MM.1S (cell line): ENCODE measurements around the gene NXPH1.

ENCODE experiments used
- DNase-seq: peaks from one replicate; pipeline ENCODE4 v3.0.0-alpha.2; 2015
- H2AFZ ChIP-seq: fragments of 300-600 bp; sonication (generic); 2 replicates; pipeline ENCODE4 v1.6.0; 2016; ENCODE audit warnings: antibody characterized with exemption, low read length
- H3F3A ChIP-seq: fragments of 300-600 bp; sonication (generic); 2 replicates; pipeline ENCODE4 v1.6.1; 2016; ENCODE audit warnings: mild to moderate bottlenecking, antibody characterized with exemption, low read length, moderate library complexity, mixed read lengths; ENCODE audit not compliant: insufficient read depth
- H3K27ac ChIP-seq: fragments of 300-600 bp; sonication (generic); 2 replicates; pipeline ENCODE4 v1.5.1; 2016; ENCODE audit warnings: mild to moderate bottlenecking, low read length
- H3K27me3 ChIP-seq: fragments of 300-600 bp; sonication (generic); replicated peaks from 2 replicates; pipeline ENCODE4 v1.6.0; 2016; ENCODE audit warnings: low read length; ENCODE audit not compliant: insufficient read depth
- H3K36me3 ChIP-seq: fragments of 300-600 bp; sonication (generic); replicated peaks from 2 replicates; pipeline ENCODE4 v1.6.1; 2016; ENCODE audit warnings: mild to moderate bottlenecking, low read length, mixed read lengths; ENCODE audit not compliant: insufficient read depth
- H3K4me1 ChIP-seq: fragments of 300-600 bp; sonication (generic); 2 replicates; pipeline ENCODE4 v1.6.1; 2016; ENCODE audit warnings: low read length, mixed read lengths
- H3K4me2 ChIP-seq: fragments of 300-600 bp; sonication (generic); 2 replicates; pipeline ENCODE4 v1.6.0; 2016; ENCODE audit warnings: low read depth, low read length
- H3K4me3 ChIP-seq: fragments of 300-600 bp; sonication (generic); 2 replicates; pipeline ENCODE4 v1.5.1; 2016; ENCODE audit warnings: low read length, mixed read lengths
- H3K79me2 ChIP-seq: fragments of 300-600 bp; sonication (generic); 2 replicates; pipeline ENCODE4 v1.6.1; 2016; ENCODE audit warnings: mixed run types, low read length, mixed read lengths
- H3K9ac ChIP-seq: fragments of 300-600 bp; sonication (generic); 2 replicates; pipeline ENCODE4 v1.6.1; 2016; ENCODE audit warnings: low read length, mixed read lengths
- H3K9me2 ChIP-seq: fragments of 300-600 bp; sonication (generic); replicated peaks from 2 replicates; pipeline ENCODE4 v1.6.1; 2016; ENCODE audit warnings: mild to moderate bottlenecking, low read length, mixed read lengths; ENCODE audit not compliant: insufficient read depth
- H3K9me3 ChIP-seq: fragments of 300-600 bp; sonication (generic); replicated peaks from 2 replicates; pipeline ENCODE4 v1.6.1; 2016; ENCODE audit warnings: mild to moderate bottlenecking, low read length, mixed read lengths; ENCODE audit not compliant: insufficient read depth
- H4K20me1 ChIP-seq: fragments of 300-600 bp; sonication (generic); 2 replicates; pipeline ENCODE4 v1.6.1; 2016; ENCODE audit warnings: mild to moderate bottlenecking, low read length, moderate library complexity, mixed read lengths; ENCODE audit not compliant: insufficient read depth
- CTCF ChIP-seq: fragments of 300-600 bp; sonication (generic); IDR thresholded peaks from 2 replicates; pipeline ENCODE4 v1.5.1; 2016; ENCODE audit warnings: antibody characterized with exemption, low read length, mixed read lengths
- EZH2 ChIP-seq: fragments of 300-600 bp; sonication (generic); optimal IDR thresholded peaks from 2 replicates; pipeline ENCODE3; 2017; ENCODE audit warnings: low read depth, mild to moderate bottlenecking, antibody characterized with exemption, low read length, mixed read lengths
- EZH2phosphoT487 ChIP-seq: fragments of 300-600 bp; sonication (generic); IDR thresholded peaks from 2 replicates; pipeline ENCODE4 v1.6.1; 2018; ENCODE audit warnings: antibody characterized with exemption, low read length

The NXPH1 gene

GRCh38 chr7:8613191-8613590 is 179.8 kb downstream of the NXPH1 start:
- H3K9me2 ChIP-seq: no peaks in the 10 kb centered on the region
- H3K27me3 ChIP-seq: no peaks in the 10 kb centered on the region
- no peaks in the 10 kb centered on the region for H3F3A ChIP-seq
- no peak overlapping the region for H2AFZ ChIP-seq
- H3K9me3 ChIP-seq: no peaks in the 10 kb centered on the region
- no peak overlapping the region for H3K27ac ChIP-seq
- H3K4me3 ChIP-seq: no peak overlapping the region
- no peaks in the 10 kb centered on the region for H3K79me2 ChIP-seq
- no peak overlapping the region for H3K9ac ChIP-seq
- no peaks in the 10 kb centered on the region for H3K4me1 ChIP-seq
- H4K20me1 ChIP-seq: no peaks in the 10 kb centered on the region
- no peak overlapping the region for H3K4me2 ChIP-seq
- H3K36me3 ChIP-seq: no peaks in the 10 kb centered on the region
- no peak for DNase-seq
- TF ChIP-seq EZH2: no peak
- TF ChIP-seq CTCF: no peak
- no peak for TF ChIP-seq EZH2phosphoT487

GRCh38 chr7:8615019-8615418 is 181.6 kb downstream of the NXPH1 start:
- Histone ChIP-seq H3K27ac (no peak overlapping the region), H3K36me3 (no peaks in the 10 kb centered on the region), H3K9me2 (no peaks in the 10 kb centered on the region), H3K4me1 (no peaks in the 10 kb centered on the region), H2AFZ (no peak overlapping the region), H3K79me2 (no peaks in the 10 kb centered on the region), H3K4me3 (no peak overlapping the region), H3F3A (no peaks in the 10 kb centered on the region), H3K4me2 (no peak overlapping the region), H3K27me3 (no peaks in the 10 kb centered on the region), H4K20me1 (no peaks in the 10 kb centered on the region), H3K9me3 (no peaks in the 10 kb centered on the region), H3K9ac (no peak overlapping the region)
- no peak for DNase-seq
- TF ChIP-seq EZH2phosphoT487: no peak
- TF ChIP-seq EZH2: no peak
- no peak for TF ChIP-seq CTCF

GRCh38 chr7:8618441-8619070 is 185.1 kb downstream of the NXPH1 start:
- Histone ChIP-seq H3K79me2 (no peaks in the 10 kb centered on the region), H3K27me3 (no peaks in the 10 kb centered on the region), H3K9me3 (no peaks in the 10 kb centered on the region), H3K9me2 (no peaks in the 10 kb centered on the region), H3F3A (no peaks in the 10 kb centered on the region), H3K9ac (no peak overlapping the region), H3K36me3 (no peaks in the 10 kb centered on the region), H3K4me3 (no peak overlapping the region), H3K4me2 (no peak overlapping the region), H4K20me1 (no peaks in the 10 kb centered on the region), H3K4me1 (no peaks in the 10 kb centered on the region), H3K27ac (no peak overlapping the region), H2AFZ (no peak overlapping the region)
- DNase-seq: no peak
- TF ChIP-seq CTCF (no peak), EZH2phosphoT487 (no peak), EZH2 (no peak)
